IPS-18c (cell line): ENCODE measurements around the gene SELE.
"Not testable (repeated sequence)": the region's sequence is repeated elsewhere in the genome, so short reads cannot be mapped to it uniquely, and the experiment has no call there.

Experiments
- H3K4me3 ChIP-seq: 2 replicates; pipeline ENCODE4 v1.7.0; 2013; ENCODE audit warnings: low read depth, mild to moderate bottlenecking, low read length, moderate library complexity; ENCODE audit not compliant: insufficient read depth
- H3K9me3 ChIP-seq: one replicate; pipeline ENCODE4 v1.6.1; 2013; ENCODE audit warnings: mild to moderate bottlenecking, low read length, moderate library complexity; ENCODE audit not compliant: control insufficient read depth, insufficient read depth

SELE gene

DNA sequence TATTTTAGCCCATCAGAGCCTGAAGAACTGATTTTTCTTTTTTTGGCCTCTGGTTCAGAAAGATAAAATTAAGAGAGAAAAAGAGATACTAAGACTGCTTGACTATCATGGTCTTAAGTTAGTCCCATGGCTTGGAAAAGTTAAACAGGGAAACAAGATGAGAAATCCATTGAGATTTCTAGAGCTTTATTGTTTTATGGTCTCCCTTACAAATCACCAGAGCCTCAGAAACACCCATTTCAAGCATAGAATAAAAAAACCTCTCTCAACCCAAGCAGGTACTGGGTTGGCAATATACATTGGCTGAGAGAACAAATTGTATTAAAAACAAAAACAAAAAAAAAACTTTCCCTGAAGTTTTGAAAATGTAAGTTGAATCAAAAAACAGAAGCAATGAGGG, 3.9 kb downstream of the SELE start:
- Histone ChIP-seq H3K9me3 (no peaks in the 10 kb centered on the region), H3K4me3 (no peak overlapping the region)

- Histone ChIP-seq H3K4me3 (no peak overlapping the region), H3K9me3 (no peaks in the 10 kb centered on the region)
Observed at GRCh38 chr1:169727307-169727706, 6.6 kb downstream of the SELE start.

GRCh38 chr1:169726851-169727250, 7.0 kb downstream of the SELE start:
- H3K9me3 ChIP-seq, result no peaks in the 10 kb centered on the region
- no peak overlapping the region for H3K4me3 ChIP-seq

GRCh38 chr1:169725930-169726329, 7.9 kb downstream of the SELE start:
- Histone ChIP-seq H3K4me3 (no peak overlapping the region), H3K9me3 (no peaks in the 10 kb centered on the region)

DNA sequence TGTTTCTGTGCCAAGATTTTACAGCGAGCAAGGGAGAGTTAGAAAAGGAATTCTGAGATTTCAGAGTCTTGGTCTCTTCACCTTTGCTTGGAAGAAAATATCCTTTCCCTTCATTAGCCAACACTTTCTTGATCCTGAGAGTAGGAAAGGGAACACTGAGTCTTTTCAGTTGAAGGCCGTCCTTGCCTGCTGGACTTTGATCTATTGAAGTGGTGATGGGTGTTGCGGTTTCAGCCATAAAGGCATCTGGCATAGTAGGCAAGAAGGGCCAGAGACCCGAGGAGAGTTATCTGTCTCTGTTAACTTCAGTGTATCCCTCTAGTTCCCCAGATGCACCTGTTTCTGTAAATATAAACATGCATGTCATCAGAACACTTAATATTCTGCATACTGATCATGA, 9.7 kb downstream of the SELE start:
- Histone ChIP-seq H3K9me3 (no peaks in the 10 kb centered on the region), H3K4me3 (no peak overlapping the region)

- no peaks in the 10 kb centered on the region for H3K9me3 ChIP-seq
Observed at GRCh38 chr1:169723763-169724162, 10.1 kb downstream of the SELE start.

GRCh38 chr1:169722779-169723178, 11.1 kb downstream of the SELE start:
- H3K4me3 ChIP-seq, result no peak overlapping the region

More at GRCh38 chr1:169723763-169724162, 10.1 kb downstream of the SELE start:
- H3K4me3 ChIP-seq, result no peak overlapping the region

DNA sequence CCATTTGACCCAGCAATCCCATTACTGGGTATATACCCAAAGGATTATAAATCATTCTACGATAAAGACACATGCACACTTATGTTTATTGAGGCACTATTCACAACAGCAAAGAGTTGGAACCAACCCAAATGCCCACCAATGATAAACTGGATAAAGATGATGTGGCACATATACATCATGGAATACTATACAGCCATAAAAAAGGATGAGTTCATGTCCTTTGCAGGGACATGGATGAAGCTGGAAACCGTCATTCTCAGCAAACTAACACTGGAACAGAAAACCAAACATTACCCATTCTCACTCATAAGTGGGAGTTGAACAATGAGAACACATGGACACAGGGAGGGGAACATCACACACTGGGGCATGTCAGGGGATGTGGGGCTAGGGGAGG, 18.8 kb downstream of the SELE start:
- not testable (repeated sequence) for H3K9me3 ChIP-seq, H3K4me3 ChIP-seq

More at GRCh38 chr1:169722779-169723178, 11.1 kb downstream of the SELE start:
- no peaks in the 10 kb centered on the region for H3K9me3 ChIP-seq

DNA sequence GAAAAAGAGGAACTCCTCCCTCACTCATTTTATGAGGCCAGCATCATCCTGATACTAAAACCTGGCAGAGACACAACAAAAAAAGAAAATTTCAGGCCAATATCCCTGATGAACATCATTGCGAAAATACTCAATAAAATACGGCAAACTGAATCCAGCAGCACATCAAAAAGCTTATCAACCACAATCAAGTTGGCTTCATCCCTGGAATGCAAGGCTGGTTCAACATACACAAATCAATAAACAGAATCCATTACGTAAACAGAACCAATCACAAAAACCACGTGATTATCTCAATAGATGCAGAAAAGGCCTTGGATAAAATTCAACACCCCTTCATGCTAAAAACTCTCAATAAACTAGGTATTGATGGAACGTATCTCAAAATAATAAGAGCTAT, 20.8 kb downstream of the SELE start:
- not testable (repeated sequence) for H3K9me3 ChIP-seq, H3K4me3 ChIP-seq

- H3K9me3 ChIP-seq, result no peaks in the 10 kb centered on the region
- H3K4me3 ChIP-seq, result no peak overlapping the region
Observed at GRCh38 chr1:169712309-169712631, 21.6 kb downstream of the SELE start.

- Histone ChIP-seq H3K9me3 (no peaks in the 10 kb centered on the region), H3K4me3 (no peak within 1 kb of the TSS)
Observed at GRCh38 chr1:169711469-169712308, 22.2 kb downstream of the SELE start, which contains the start of gene SELL. Gene SELL (minus strand): TSS chr1:169711620. CDS start chr1:169711498, 122 bp downstream.

DNA sequence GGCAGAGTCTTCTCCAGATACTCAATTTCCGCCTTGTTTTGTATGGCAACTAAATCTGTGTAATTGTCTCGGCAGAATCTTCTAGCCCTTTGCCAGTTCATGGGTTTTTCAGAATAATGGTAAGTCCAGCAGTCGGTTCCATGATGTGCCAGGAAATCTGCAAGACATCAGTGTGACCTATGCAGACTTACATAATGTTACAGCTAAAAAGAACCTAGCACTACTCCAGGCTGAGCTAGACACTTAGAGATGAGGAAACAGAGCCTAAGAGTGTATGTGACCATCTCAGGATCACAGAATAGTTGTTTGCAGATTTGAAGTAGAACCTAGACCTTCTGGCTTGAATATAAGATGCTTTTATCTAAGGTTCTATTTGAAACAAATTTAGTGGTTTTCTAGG, 25.2 kb downstream of the SELE start:
- H3K4me3 ChIP-seq, result no peak overlapping the region
- H3K9me3 ChIP-seq, result no peaks in the 10 kb centered on the region

- no peaks in the 10 kb centered on the region for H3K9me3 ChIP-seq
Observed at GRCh38 chr1:169707912-169708604, 25.8 kb downstream of the SELE start.

DNA sequence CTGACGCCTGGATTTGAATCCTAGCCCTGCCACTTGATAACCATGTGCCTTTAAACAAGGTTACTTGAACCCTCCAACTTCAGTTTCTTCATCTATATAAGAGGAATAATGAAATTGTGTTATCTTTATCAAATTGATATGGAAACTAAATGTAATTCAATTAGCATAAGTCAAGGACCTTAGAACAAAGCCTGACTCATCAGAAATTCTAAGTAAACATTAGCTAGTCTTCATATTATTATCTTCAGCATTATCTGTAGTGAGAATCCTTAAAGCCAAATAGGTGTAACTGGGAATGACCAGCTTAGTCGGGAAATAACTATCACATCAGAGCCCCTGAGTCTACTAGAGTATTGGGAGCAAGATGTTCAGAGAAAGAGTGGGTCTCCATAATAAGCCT, 29.1 kb downstream of the SELE start:
- Histone ChIP-seq H3K9me3 (no peaks in the 10 kb centered on the region), H3K4me3 (no peak overlapping the region)

More at GRCh38 chr1:169707912-169708604, 25.8 kb downstream of the SELE start:
- H3K4me3 ChIP-seq, result no peak overlapping the region

DNA sequence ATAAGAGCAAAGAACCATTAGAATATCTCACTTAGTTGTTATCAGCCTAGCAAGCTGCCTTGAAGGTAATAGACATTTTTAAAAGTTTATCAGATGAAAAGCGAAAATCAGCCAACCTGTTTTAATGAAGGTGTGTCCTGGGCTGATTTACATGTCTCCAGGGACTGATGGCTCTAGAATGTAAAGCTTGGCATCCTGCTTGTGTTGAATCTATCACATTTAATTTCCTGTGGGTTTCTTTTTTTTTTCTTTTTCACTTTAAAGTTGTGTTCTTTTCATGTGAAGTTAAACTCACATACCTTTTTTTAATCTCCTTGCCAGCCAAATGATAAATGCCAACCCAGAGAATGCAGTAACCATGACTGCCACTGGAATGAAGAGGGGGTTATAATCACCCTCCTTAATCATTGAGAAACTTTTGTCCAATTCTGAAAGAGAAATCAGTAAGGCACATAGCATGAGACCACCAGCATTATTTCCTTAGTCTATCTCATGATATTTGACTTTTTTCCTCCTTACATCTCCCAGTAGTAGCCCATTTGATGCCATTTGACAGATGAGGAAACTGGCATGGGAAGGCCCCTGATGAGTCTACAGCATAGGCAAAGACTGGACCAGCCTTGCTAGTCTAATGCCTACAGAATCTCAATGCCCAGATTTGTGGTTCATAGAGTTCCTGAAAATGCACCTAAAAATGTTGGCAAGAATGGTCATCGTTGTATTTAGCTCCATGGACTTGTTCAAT, 32.4 kb downstream of the SELE start:
- no peak overlapping the region for H3K4me3 ChIP-seq
- no peaks in the 10 kb centered on the region for H3K9me3 ChIP-seq

- Histone ChIP-seq H3K4me3 (no peak overlapping the region), H3K9me3 (no peaks in the 10 kb centered on the region)
Observed at GRCh38 chr1:169699707-169700106, 34.2 kb downstream of the SELE start.

GRCh38 chr1:169698976-169699375, 34.9 kb downstream of the SELE start:
- Histone ChIP-seq H3K4me3 (no peak overlapping the region), H3K9me3 (no peaks in the 10 kb centered on the region)

- no peak overlapping the region for H3K4me3 ChIP-seq
- H3K9me3 ChIP-seq, result no peaks in the 10 kb centered on the region
Observed at GRCh38 chr1:169697755-169698154, 36.1 kb downstream of the SELE start.
